Upper lobe of left lung (tissue), 4 donors: ENCODE measurements around the gene TBCD.

Experiments used
- EP300 ChIP-seq, 4 donors: sonication (generic); formaldehyde crosslinking; IDR thresholded peaks; one replicate each; pipeline ENCODE4 v1.5.1; 2017; ENCODE audit warnings: antibody characterized with exemption in 4 of 4, control low read depth in 2 of 4
- POLR2AphosphoS5 ChIP-seq, 2 donors: sonication (generic); formaldehyde crosslinking; IDR thresholded peaks; one replicate each; pipeline ENCODE4 v1.5.1; 2017; ENCODE audit warnings: antibody characterized with exemption in 2 of 2
- TF ChIP-seq, protein P1 (sequence below), 6 experiments: fragments of 450-650 bp in 4 of 6; fragments of 200-600 bp in 2 of 6; sonication (generic) in 2 of 6; IDR thresholded peaks; one replicate each; pipeline ENCODE4 v1.5.1; 2016 to 2019; ENCODE audit warnings: antibody characterized with exemption in 6 of 6

DNA sequence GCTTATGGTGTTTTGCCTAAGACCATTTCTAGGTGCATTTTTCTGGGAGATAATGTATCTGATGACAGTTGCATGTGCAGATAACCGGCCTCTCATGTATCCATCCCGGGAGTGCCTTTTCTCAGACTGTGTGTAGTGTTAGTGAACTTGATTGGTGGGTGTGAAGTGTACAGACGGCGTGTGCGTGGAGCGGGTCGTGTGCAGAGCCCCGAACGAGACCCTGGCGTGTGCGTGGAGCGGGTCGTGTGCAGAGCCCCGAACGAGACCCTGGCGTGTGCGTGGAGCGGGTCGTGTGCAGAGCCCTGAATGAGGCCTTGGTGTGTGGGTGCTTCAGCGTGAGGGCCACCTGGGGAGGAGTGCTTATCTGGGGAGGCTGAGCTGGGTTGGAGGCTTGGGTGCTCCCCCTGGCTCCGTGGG is 116.9 kb downstream of the TBCD start:
- TF ChIP-seq, protein P1, sequence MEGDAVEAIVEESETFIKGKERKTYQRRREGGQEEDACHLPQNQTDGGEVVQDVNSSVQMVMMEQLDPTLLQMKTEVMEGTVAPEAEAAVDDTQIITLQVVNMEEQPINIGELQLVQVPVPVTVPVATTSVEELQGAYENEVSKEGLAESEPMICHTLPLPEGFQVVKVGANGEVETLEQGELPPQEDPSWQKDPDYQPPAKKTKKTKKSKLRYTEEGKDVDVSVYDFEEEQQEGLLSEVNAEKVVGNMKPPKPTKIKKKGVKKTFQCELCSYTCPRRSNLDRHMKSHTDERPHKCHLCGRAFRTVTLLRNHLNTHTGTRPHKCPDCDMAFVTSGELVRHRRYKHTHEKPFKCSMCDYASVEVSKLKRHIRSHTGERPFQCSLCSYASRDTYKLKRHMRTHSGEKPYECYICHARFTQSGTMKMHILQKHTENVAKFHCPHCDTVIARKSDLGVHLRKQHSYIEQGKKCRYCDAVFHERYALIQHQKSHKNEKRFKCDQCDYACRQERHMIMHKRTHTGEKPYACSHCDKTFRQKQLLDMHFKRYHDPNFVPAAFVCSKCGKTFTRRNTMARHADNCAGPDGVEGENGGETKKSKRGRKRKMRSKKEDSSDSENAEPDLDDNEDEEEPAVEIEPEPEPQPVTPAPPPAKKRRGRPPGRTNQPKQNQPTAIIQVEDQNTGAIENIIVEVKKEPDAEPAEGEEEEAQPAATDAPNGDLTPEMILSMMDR (IDR thresholded peaks at IDR 0.05), result no peak
- no peak for TF ChIP-seq EP300 (IDR thresholded peaks at IDR 0.05)
- TF ChIP-seq POLR2AphosphoS5 (IDR thresholded peaks at IDR 0.05), result no peak
